Neural cell (in vitro differentiated cells): Measurements from ENCODE around the gene CDH4. TPM values are rescaled to one million over a fixed set of nuclear protein-coding genes. Genes with fewer than 3 reads are reported as not detected.

ENCODE experiments used
- H2AFZ ChIP-seq: fragments of 200-600, 300-800 bp; sonication (generic), shearing (Covaris generic); 2 replicates; pipeline ENCODE4 v1.6.0; 2014; ENCODE audit warnings: low read depth, mild to moderate bottlenecking, antibody characterized with exemption, low read length, moderate library complexity
- H3F3A ChIP-seq: fragments of 200-600 bp; shearing (Covaris generic); 2 replicates; pipeline ENCODE4 v1.6.1; 2016; ENCODE audit warnings: mild to moderate bottlenecking, moderate library complexity, mixed read lengths, antibody characterized with exemption, low read length; ENCODE audit not compliant: insufficient read depth, poor library complexity, severe bottlenecking
- H3K27ac ChIP-seq: fragments of 200-600, 300-800 bp; sonication (generic), shearing (Covaris generic); 2 replicates; pipeline ENCODE4 v1.5.1; 2014; ENCODE audit warnings: mild to moderate bottlenecking, low read length, moderate library complexity
- H3K27me3 ChIP-seq: fragments of 300-800, 200-600 bp; sonication (generic), shearing (Covaris generic); 2 replicates; pipeline ENCODE4 v1.6.0; 2014; ENCODE audit warnings: mild to moderate bottlenecking, low read depth, low read length, moderate library complexity; ENCODE audit not compliant: insufficient read depth
- H3K36me3 ChIP-seq: fragments of 300-800, 200-600 bp; sonication (generic), shearing (Covaris generic); 2 replicates; pipeline ENCODE4 v1.5.1; 2014; ENCODE audit warnings: mild to moderate bottlenecking, antibody characterized with exemption, low read length, moderate library complexity; ENCODE audit not compliant: insufficient read depth
- H3K4me2 ChIP-seq: fragments of 300-800, 200-600 bp; sonication (generic), shearing (Covaris generic); 2 replicates; pipeline ENCODE4 v1.6.0; 2014; ENCODE audit warnings: mild to moderate bottlenecking, low read length
- H3K4me3 ChIP-seq: fragments of 300-800, 200-600 bp; sonication (generic), shearing (Covaris generic); 2 replicates; pipeline ENCODE4 v1.5.1; 2014; ENCODE audit warnings: mild to moderate bottlenecking, low read length, moderate library complexity
- H3K79me2 ChIP-seq: fragments of 200-600 bp; shearing (Covaris generic); replicated peaks from 2 replicates; pipeline ENCODE4 v1.6.0; 2014; ENCODE audit warnings: mild to moderate bottlenecking, low read length, moderate library complexity; ENCODE audit not compliant: insufficient read depth
- H3K9ac ChIP-seq: fragments of 300-800, 200-600 bp; sonication (generic), shearing (Covaris generic); 2 replicates; pipeline ENCODE4 v1.6.1; 2016; ENCODE audit warnings: mild to moderate bottlenecking, low read length, mixed read lengths
- H3K9me2 ChIP-seq: fragments of 200-600 bp; shearing (Covaris generic); 2 replicates; pipeline ENCODE4 v1.6.1; 2016; ENCODE audit warnings: mild to moderate bottlenecking, low read length, mixed read lengths; ENCODE audit not compliant: insufficient read depth
- H3K9me3 ChIP-seq: fragments of 200-600, 300-800 bp; sonication (generic), shearing (Covaris generic); 2 replicates; pipeline ENCODE4 v1.6.1; 2016; ENCODE audit warnings: mild to moderate bottlenecking, mixed run types, low read length, moderate library complexity, mixed read lengths
- H4K20me1 ChIP-seq: fragments of 200-600 bp; shearing (Covaris generic); 2 replicates; pipeline ENCODE4 v1.6.1; 2016; ENCODE audit warnings: mild to moderate bottlenecking, mixed run types; ENCODE audit not compliant: insufficient read depth
- EP300 ChIP-seq: fragments of 450-650 bp; conservative IDR thresholded peaks from 2 replicates; pipeline ENCODE4 v1.6.1; 2014; ENCODE audit warnings: antibody characterized with exemption, mild to moderate bottlenecking, moderate library complexity; ENCODE audit not compliant: poor library complexity, severe bottlenecking
- EZH2 ChIP-seq: fragments of 200-600, 300-800 bp; shearing (Covaris generic), sonication (generic); IDR thresholded peaks from 2 replicates; pipeline ENCODE4 v1.6.1; 2014; ENCODE audit warnings: antibody characterized with exemption, low read length, borderline replicate concordance, mild to moderate bottlenecking; ENCODE audit not compliant: insufficient read depth, poor library complexity, severe bottlenecking
- MXI1 ChIP-seq: fragments of 450-650 bp; conservative IDR thresholded peaks from 2 replicates; pipeline ENCODE4 v1.6.1; 2014; ENCODE audit warnings: antibody characterized with exemption, mild to moderate bottlenecking; ENCODE audit not compliant: poor library complexity, severe bottlenecking
- POLR2AphosphoS5 ChIP-seq: IDR thresholded peaks from 2 replicates; pipeline ENCODE4 v1.6.1; 2012
- RAD21 ChIP-seq: fragments of 450-650 bp; conservative IDR thresholded peaks from 2 replicates; pipeline ENCODE4 v1.6.1; 2014; ENCODE audit warnings: antibody characterized with exemption, mild to moderate bottlenecking, moderate library complexity
- SMC3 ChIP-seq: fragments of 450-650 bp; conservative IDR thresholded peaks from 2 replicates; pipeline ENCODE4 v1.6.1; 2014; ENCODE audit warnings: antibody characterized with exemption, mild to moderate bottlenecking, moderate library complexity; ENCODE audit not compliant: poor library complexity
- TAF1 ChIP-seq: IDR thresholded peaks from 2 replicates; pipeline ENCODE4 v1.6.1; 2012; ENCODE audit warnings: low read depth
- polyA plus RNA-seq: library from polyadenylated mRNA; depleted of rRNA; stranded (reverse); fragments of >200 nt; gene quantifications from 2 replicates; pipeline ENCODE4 v1.2.3, GENCODE V29; 2014
- TF ChIP-seq, protein P1 (sequence below): IDR thresholded peaks from 2 replicates; pipeline ENCODE4 v1.6.1; 2012; ENCODE audit warnings: borderline replicate concordance
- TF ChIP-seq, protein P2 (sequence below): fragments of 450-650 bp; IDR thresholded peaks from 2 replicates; pipeline ENCODE4 v1.5.1; 2014; ENCODE audit warnings: antibody characterized with exemption, mild to moderate bottlenecking, moderate library complexity; ENCODE audit not compliant: poor library complexity, severe bottlenecking

The CDH4 gene
- polyA plus RNA-seq, 1 donor from 2014 or later: 24.6 TPM

DNA sequence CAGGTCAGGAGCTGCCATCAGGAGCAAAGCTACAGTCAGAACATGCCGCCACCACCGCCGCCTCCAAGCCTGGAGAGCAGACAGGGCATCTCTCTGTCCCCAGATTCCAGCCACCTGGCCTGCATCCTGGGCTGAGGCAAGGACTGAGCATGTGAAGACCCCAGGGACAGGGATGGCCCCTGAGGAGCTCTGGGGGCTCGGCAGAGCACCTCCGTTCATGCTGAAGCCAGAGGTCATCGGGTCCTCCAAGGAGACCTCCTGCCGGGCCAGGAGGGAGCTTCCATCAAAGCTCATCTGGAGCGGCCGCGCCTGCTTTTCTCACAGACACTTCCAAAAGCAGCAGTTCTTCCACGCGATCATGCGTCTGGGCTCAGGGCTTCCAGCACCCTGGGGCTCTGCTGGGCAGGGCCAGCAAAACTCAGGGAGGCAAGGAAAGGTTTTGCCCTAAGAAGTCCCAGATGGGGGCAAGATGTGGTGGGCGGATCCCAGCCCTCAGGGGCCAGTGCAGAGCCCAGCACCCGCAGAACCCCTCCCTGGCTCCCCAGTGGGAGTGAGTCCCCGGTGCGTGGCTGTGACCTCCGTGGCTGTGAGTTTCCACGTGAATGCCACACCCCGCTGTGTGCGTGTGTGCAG is 675.2 kb downstream of the CDH4 start:
- no peak overlapping the region for H2AFZ ChIP-seq
- no peaks in the 10 kb centered on the region for H3K27me3 ChIP-seq
- no peak overlapping the region for H3K4me2 ChIP-seq
- H3K27ac ChIP-seq: no peak overlapping the region
- H3K9me3 ChIP-seq: no peaks in the 10 kb centered on the region
- no peak overlapping the region for H3K9ac ChIP-seq
- peaks cover 5% of the 10 kb centered on the region for H3K36me3 ChIP-seq
- H3K9me2 ChIP-seq: no peaks in the 10 kb centered on the region
- H4K20me1 ChIP-seq: no peaks in the 10 kb centered on the region
- no peaks in the 10 kb centered on the region for H3F3A ChIP-seq
- H3K4me3 ChIP-seq: no peak overlapping the region
- TF ChIP-seq SMC3 (no peak), EZH2 (no peak), POLR2AphosphoS5 (no peak), MXI1 (no peak), TAF1 (no peak), RAD21 (no peak), EP300 (no peak)
- TF ChIP-seq, protein P1, sequence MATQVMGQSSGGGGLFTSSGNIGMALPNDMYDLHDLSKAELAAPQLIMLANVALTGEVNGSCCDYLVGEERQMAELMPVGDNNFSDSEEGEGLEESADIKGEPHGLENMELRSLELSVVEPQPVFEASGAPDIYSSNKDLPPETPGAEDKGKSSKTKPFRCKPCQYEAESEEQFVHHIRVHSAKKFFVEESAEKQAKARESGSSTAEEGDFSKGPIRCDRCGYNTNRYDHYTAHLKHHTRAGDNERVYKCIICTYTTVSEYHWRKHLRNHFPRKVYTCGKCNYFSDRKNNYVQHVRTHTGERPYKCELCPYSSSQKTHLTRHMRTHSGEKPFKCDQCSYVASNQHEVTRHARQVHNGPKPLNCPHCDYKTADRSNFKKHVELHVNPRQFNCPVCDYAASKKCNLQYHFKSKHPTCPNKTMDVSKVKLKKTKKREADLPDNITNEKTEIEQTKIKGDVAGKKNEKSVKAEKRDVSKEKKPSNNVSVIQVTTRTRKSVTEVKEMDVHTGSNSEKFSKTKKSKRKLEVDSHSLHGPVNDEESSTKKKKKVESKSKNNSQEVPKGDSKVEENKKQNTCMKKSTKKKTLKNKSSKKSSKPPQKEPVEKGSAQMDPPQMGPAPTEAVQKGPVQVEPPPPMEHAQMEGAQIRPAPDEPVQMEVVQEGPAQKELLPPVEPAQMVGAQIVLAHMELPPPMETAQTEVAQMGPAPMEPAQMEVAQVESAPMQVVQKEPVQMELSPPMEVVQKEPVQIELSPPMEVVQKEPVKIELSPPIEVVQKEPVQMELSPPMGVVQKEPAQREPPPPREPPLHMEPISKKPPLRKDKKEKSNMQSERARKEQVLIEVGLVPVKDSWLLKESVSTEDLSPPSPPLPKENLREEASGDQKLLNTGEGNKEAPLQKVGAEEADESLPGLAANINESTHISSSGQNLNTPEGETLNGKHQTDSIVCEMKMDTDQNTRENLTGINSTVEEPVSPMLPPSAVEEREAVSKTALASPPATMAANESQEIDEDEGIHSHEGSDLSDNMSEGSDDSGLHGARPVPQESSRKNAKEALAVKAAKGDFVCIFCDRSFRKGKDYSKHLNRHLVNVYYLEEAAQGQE: no peak
- TF ChIP-seq, protein P2, sequence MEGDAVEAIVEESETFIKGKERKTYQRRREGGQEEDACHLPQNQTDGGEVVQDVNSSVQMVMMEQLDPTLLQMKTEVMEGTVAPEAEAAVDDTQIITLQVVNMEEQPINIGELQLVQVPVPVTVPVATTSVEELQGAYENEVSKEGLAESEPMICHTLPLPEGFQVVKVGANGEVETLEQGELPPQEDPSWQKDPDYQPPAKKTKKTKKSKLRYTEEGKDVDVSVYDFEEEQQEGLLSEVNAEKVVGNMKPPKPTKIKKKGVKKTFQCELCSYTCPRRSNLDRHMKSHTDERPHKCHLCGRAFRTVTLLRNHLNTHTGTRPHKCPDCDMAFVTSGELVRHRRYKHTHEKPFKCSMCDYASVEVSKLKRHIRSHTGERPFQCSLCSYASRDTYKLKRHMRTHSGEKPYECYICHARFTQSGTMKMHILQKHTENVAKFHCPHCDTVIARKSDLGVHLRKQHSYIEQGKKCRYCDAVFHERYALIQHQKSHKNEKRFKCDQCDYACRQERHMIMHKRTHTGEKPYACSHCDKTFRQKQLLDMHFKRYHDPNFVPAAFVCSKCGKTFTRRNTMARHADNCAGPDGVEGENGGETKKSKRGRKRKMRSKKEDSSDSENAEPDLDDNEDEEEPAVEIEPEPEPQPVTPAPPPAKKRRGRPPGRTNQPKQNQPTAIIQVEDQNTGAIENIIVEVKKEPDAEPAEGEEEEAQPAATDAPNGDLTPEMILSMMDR: no peak
- H3K79me2 ChIP-seq: no peaks in the 10 kb centered on the region

DNA sequence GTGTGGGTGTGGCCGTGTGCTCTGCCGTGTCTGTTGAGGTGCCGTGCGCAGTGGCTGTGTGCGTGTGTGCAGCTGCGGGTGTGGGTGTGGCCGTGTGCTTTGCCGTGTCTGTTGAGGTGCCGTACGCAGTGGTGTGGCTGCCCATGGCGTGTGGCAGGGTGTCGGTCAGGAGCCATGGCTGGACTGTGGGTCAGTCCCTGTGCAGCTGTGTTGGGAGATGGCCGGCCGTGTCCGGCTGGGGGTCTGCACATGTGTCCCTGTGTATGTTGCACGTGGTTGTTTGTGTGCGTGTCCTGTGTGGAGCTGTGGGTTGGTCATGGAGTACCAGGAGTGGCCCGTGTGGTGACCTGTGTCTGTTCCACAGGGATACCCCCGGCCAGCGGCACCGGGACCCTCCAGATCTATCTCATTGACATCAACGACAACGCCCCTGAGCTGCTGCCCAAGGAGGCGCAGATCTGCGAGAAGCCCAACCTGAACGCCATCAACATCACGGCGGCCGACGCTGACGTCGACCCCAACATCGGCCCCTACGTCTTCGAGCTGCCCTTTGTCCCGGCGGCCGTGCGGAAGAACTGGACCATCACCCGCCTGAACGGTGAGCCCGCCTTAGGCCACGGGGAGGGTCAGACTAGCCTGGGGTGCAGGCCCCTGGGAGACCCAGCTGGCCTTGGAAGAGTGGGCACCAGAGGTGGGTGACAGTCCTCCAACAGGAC is 675.9 kb downstream of the CDH4 start:
- H3K9me2 ChIP-seq: no peaks in the 10 kb centered on the region
- H3K79me2 ChIP-seq: no peaks in the 10 kb centered on the region
- H3K9me3 ChIP-seq: no peaks in the 10 kb centered on the region
- H3K36me3 ChIP-seq: peaks cover 5% of the 10 kb centered on the region
- H3K4me3 ChIP-seq: no peak overlapping the region
- TF ChIP-seq RAD21 (no peak), EZH2 (no peak), TAF1 (no peak), POLR2AphosphoS5 (no peak), SMC3 (no peak), EP300 (no peak), MXI1 (no peak)
- TF ChIP-seq, protein P2: no peak
- TF ChIP-seq, protein P1: no peak
- H3F3A ChIP-seq: no peaks in the 10 kb centered on the region
- H4K20me1 ChIP-seq: no peaks in the 10 kb centered on the region
- H3K9ac ChIP-seq: no peak overlapping the region
- H2AFZ ChIP-seq: no peak overlapping the region
- no peaks in the 10 kb centered on the region for H3K27me3 ChIP-seq
- no peak overlapping the region for H3K4me2 ChIP-seq
- H3K27ac ChIP-seq: no peak overlapping the region
